HG02623 (cell line): Measurements from ENCODE around the gene IL18R1.
"Not testable (repeated sequence)": the region's sequence is repeated elsewhere in the genome, so short reads cannot be mapped to it uniquely, and the experiment has no call there.

Source experiments
- ATAC-seq: cut with Tn5 transposase; IDR thresholded peaks from one replicate; pipeline ENCODE4 v1.9.1; 2021; ENCODE audit warnings: moderate library complexity; ENCODE audit not compliant: unreplicated experiment

Gene IL18R1, protein sequence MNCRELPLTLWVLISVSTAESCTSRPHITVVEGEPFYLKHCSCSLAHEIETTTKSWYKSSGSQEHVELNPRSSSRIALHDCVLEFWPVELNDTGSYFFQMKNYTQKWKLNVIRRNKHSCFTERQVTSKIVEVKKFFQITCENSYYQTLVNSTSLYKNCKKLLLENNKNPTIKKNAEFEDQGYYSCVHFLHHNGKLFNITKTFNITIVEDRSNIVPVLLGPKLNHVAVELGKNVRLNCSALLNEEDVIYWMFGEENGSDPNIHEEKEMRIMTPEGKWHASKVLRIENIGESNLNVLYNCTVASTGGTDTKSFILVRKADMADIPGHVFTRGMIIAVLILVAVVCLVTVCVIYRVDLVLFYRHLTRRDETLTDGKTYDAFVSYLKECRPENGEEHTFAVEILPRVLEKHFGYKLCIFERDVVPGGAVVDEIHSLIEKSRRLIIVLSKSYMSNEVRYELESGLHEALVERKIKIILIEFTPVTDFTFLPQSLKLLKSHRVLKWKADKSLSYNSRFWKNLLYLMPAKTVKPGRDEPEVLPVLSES

DNA sequence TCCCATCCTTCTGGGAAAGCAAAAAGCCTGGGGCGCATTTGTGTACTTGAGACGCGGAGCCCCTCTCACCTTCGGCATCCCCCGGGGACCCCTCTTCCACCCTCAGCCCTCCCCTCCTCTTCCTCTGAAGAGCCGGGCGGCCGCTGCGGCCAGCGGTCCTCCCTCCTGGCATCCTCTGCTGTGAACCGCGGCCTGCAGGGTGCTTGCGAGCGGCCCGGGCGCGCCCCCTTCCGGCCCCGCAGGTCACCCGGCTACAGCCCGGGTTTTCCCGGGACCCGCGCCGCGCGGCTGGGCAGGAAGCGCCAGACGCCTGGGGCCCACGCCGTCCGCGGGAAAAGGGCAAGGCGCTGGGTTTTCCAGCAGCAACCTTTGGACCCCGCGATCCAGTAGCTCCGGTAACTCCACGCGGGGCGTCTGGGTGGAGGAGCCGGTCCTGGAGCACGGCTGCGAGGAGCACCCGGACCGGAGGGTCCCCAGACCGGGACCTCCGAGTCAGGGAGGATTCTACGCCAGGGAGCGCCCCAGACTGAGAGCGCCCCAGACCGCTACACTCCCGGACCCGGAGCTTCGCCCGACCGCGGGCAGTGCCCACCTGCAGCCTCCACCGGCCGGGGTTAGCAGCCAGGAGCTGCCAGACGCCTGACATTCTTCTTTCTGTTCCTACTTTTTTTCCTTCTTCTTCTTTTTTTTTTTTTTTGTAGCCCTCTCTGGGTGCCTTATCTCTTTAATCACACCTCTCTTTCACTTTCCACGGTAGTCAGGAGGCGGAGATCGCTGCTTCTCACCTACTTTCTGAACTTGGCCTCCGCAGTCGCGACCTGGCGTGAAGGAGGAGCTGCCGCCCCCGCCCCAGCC is at the start of gene IL18R1:
IL18R1 (plus strand) TSS at position 271 of the 855 bp plus-strand sequence. CDS start 6,865 bp downstream, outside the sequence.
- ATAC-seq = peak; percentile 94

DNA sequence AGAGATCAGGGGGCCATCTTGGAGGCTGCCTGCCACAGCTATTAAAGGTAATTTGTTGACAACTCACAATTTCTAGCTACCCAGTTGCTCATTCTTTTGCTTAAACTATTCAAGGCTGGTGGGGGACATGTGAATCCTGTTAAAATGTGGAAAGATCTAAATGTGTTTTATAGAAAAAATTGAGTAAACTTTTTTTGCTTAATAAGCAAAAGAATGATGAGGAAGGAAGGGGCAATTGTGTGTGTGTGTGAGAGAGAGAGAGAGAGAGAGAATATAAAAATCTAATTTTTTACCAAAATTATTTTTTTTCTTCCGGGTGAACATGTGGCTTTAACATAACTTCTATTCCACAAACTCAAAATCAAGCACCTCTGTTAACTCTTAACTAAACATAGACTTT is 49.5 kb upstream of the IL18R1 start:
- ATAC-seq = no peak

DNA sequence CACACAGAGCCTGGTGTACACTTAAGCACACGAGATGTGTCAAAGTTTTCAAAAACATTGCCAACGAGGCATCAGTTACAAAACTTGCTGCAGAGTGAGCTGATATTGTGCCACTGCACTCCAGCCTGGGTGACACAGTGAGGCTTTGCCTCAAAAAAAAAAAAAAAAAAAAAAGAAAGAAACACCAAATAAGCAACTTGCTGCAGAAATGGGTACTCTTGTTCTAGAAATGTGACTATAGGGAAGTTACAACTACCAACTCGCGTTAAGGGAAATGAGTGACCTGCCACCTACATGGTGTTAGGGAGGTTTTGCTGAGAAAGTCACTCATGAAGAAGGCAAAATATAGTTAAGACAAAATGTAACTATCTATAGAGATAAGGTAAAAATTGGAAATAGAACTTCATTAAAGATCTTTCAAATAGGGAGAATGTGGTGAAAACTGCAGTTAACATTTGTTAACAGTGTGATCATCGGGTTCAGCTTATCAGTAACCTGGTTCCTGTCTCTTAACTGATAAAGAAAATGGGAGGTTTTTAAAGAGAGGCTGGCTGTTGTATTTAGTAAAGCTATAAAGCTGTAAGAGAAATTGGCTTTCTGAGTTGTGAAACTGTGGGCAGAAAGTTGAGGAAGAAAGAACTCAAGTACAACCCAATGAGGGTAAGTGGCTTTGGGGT is 44.5 kb upstream of the IL18R1 start, which contains the start of gene IL1RL1:
IL1RL1 (plus strand) TSS at position 600 of the 677 bp plus-strand sequence. CDS start 26,702 bp downstream, outside the sequence.
- no peak for ATAC-seq

DNA sequence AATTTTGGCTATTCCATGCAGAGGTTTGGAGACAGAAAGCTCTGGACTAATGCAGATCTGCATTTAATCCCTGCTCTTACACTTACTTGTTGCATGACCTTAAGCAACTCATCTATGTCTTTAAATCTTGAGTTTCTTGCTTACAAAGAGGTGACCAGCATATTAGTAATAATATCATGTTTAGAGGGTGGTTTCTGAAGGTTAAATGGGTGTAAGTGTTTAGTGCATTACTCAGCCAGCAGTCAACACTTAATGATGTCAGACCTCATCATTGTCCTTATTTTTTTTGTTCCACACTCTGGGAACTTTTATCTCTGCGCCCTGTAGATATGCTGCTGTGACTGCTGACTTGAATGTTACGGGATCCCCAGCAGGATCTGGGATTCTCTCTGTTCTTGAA is 42.6 kb upstream of the IL18R1 start:
- no peak for ATAC-seq

DNA sequence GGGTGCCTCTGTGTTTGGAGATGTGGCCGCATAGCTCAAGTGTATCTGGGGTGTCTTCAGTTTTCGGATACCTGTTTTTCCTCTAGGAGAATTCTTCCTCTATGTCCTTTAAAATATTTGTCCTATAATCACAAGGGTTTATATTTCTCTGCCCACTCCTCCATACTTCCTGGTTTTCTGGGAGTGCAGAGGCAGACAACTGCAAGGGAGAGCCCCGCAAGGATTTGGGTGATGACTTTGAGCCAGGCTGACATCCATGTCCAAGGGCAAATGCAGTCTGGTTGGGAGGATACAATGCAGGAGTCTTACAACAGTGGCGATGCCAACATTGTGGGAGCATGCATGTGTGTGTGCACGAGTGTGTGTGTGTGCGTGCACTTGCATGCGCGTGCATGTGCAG is 42.1 kb upstream of the IL18R1 start:
- no peak for ATAC-seq

DNA sequence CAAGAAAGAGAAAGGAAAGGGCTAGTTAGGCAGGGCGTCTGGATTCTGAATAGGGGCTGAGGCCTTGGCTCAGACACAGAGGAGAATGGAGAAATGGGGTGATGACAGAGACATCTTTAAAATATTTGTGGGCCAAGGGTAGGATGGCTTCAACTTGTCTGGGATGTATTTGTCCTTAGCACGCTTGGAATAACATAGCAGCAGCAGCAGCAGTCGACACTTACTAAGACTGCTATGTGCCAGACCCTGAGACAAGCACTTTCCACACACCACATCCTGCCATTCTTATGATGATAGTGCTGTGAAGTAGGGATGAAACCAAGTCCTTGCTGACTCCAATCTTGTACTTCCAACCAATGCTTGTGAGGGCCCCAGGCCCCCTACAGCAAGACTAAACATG is 41.6 kb upstream of the IL18R1 start:
- no peak for ATAC-seq

DNA sequence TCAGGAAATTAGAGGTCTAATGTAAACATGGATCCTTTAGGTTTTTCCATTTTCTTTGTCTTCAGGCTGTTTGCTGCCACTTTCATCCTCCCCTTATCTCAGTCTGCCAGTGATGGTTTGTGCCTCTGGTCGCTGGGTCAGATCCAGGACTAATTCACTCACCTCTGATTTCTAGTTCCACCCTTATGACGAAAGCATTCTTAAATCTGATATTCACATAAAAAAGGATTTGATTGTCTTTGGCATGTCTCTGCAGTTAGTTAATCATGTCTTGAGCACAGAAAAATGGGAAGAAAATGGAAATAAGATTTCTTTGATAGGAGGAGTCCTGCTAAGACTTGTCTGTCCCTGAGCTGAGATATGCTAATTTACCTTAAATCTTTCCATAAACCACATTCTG is 39.7 kb upstream of the IL18R1 start:
- ATAC-seq = no peak

DNA sequence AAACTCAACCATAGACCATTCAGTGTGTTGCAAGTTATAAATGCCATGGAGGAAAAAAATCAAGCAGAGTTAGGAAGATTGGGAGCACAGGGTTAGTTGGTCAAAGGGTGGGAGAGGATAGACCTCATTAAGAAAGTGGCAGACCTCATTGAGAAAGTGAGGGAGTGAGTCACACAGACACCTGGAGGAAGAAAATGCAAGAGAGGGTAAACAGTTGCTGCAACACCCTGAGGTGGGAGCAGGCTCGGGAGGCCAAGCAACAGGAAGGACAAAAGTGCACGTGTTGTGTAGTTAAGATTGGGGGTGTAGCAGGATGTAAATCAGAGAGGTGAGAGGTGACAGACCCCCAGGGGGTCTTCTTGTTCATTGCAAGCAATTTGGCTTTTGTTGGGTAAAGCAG is 37.9 kb upstream of the IL18R1 start:
- ATAC-seq = no peak

DNA sequence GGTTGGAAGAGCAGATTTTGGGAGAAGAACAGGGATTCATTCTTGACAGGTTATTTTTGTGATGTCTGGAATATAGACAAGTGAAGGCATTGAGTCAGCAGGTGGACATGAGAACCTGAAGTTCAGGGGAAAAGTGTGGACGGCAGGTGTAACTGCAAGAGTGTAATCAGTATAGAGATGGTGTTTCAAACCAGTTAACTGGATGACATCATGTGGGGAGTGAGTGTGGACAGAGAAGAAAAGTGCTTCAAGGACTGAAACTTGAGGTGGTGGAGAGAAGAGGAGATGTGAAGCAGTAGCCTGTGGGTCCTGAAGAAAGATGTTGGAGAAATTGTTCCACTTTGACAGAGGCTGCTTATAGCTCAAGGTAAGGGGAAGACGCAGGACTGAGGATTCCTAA is 37.2 kb upstream of the IL18R1 start:
- ATAC-seq = no peak

DNA sequence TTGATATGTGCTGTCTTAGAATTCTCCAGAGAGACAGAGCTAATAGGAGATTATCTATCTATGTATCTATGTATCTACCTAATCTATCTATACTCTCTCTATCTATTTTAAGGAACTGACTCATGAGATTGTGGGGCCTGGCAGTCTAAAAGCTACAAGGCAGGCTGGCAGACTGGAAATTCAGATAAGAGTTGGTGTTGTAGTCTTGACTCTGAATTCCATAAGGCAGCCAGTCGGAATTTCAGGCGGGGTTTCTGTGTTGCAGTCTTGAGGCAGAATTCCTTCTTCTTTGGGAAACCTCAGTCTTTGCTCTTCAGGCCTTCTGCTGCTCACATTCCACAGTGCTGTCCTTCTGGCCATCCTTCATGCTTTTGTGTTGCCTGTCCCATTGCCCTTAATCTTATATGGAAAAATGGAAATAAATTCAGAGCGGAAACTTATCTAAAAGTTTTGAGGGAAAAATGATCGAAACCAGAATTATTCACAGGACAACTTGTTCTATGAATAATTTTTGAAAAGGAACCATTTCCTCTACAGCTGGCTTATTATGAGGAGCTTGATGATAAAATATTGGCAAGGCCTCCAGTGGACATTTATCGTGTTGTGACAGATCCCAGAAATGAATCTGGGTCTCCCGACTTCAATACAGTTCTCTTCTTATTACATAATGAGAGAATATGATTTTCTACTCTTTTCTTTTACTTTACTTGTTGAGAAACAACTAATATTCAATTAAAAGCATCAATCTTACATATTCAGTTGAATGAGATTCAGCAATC is 33.5 kb upstream of the IL18R1 start:
- no peak for ATAC-seq

DNA sequence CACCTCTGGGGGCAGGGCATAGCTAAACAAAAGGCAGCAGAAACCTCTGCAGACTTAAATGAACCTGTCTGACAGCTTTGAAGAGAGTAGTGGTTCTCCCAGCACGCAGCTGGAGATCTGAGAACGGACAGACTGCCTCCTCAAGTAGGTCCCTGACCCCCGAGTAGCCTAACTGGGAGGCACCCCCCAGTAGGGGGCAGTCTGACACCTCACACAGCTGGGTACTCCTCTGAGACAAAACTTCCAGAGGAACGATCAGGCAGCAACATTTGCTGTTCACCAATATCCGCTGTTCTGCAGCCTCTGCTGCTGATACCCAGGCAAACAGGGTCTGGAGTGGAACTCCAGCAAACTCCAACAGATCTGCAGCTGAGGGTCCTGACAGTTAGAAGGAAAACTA is 30.7 kb upstream of the IL18R1 start:
- not testable (repeated sequence) for ATAC-seq

DNA sequence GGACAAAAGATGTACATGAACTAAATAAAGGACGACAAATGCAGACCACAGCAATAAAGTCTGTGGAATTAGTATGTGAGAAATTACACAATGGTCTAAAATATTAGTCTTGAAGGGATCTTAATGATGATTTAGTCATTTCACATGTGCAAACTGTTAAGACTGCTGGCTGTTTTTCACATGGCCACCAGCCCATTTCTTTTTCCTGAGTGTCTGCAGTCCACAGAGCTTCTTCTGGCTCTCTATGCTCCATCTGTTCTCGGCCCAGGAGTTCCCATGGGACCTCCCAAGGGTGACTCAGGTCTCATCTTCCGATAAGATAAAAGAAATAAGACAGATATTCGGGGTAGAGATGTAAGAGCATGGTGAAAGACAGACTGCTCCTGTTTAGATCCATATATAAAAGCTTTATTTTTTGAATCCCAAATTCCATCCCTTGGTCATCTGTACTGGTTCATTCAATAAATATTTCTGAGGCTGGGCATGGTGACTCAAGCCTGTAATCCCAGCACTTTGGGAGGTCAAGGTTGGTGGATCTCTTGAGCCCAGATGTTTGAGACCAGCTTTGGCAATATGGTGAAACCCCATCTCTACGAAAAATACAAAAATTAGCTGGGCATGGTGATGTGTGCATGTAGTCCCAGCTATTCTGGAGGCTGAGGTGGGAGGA is 24.1 kb upstream of the IL18R1 start:
- no peak for ATAC-seq

DNA sequence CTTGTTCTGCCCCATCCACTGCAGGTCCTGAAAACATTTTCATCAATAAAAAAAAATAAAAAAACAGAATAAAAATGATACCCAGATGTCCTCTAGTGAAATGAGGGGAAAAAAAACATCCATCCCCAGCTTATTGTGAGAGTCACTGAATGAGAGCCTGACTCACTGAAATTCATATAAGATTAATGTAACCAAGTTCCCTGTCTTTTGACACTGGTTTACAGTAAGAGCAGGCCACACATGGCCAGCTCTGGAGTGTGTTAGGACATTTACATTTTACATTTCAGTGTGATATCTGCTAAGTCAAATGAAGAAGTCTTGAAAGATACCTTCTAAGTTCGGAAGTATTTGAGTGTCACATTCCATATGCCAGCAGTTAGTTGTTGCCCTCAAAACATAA is 21.1 kb upstream of the IL18R1 start:
- ATAC-seq = no peak

DNA sequence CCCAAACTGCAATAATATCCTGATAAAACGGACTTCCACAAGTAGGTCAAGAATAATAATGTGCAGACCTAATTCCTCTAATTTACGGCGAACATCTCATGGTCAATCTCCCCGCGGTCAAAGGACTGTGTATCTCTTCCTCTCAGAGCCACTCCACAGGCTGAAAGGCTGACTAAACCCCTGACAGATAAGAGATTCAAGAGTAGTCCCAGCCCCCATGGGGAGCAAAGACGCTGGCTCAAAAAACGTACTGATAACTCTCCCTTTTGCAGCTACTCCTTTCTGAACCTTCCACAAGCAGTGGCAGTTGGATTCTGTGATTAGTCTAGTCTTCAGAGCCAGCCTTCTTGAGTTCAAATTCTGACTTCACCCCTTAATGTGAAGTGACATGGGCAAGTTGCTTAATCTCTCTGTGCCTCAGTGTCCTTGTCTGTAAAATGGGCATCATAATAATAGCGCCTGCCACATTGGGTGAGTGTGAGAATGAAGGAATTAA is 19.7 kb upstream of the IL18R1 start:
- no peak for ATAC-seq

DNA sequence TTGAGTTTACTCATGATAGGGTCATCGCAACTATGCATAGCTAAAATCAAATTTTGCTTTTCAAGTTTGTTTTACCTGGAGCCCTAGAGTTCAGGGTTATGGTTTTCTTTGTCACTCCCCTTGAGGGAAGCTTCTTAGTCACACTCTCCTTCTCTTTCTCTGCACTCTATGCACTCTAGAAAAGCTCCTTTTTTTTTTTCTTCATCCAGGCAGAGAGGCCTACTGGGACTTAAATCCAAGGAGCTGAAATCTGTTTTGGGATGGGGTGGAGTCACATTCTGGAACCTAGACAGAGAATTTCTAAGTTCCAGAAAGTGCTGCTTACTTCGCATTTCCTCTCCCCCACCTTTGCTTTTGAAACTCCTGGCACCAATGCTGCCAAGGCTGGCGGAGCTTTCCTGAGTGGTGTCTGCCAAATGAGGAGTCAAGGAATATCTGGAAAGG is 19.1 kb upstream of the IL18R1 start:
- no peak for ATAC-seq

DNA sequence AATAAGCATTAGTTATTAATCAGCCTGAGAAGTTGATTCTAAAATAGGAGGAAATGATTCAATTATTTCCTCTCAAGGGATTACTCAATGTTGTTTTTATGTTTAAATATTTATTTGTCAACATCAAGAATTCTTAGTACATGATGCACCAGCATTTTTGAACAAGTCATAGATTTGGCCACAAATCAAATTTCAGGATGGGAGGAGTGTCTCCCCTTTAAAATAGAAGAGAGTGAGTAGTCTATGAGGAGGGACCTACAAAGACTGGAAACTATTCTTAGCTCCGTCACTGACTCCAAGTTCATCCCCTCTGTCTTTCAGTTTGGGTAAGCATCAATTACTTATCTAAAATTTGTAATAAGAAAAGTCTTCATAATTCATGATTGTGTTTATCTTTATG is 18.6 kb upstream of the IL18R1 start:
- ATAC-seq = no peak

DNA sequence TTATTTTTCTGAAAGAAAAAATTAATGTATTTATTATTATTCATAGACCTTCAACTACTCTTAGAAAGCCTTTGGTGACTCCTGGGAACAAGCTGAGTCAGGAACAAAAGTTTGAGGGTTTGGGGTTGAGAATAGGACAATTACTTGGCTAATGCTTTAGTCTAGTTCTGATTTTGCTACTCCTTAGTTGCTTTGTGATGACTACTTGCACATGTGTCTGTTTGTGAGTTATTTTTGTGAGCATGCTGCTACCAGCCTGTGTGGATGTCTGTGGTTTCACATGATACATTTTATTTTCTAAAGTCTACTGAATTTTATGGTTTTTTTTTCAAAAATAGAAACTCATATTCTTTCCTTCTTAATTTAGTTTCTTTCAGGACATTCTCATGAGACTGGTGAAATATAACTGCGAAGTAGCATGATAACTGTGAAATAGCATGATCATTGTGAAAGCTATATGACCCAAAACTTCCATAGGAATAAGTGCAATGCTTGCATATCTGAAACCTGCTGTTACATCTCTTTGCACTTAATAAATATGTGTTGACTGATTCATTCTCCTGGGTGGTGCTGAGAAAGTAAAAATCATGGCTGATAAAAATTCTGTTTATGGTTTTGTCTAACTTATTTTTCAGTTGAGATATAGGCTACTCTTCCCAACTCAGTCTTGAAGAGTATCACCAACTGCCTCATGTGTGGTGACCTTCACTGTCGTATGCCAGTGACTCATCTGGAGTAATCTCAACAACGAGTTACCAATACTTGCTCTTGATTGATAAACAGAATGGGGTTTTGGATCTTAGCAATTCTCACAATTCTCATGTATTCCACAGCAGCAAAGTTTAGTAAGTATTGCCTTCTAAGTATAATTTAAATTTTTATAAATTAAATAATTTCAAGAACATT is 17.9 kb upstream of the IL18R1 start:
- no peak for ATAC-seq

DNA sequence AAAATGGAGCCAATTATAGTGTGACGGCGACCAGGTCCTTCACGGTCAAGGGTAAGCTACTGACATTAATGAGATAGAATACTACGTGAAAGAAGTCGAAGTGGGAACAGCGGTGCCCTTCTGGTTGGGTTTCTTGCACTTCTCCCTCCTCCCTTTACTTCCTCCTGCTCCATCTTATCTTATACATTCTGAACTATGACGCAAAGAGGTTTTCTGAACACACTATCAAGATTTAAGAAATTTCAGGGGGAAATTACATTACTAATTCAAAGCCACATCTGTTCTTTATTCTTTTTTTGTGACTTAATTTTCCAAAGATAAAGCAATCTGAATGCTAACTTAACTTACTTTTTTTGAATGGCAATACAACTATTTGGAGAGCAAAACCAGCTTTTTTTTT is 14.8 kb upstream of the IL18R1 start:
- ATAC-seq = no peak

DNA sequence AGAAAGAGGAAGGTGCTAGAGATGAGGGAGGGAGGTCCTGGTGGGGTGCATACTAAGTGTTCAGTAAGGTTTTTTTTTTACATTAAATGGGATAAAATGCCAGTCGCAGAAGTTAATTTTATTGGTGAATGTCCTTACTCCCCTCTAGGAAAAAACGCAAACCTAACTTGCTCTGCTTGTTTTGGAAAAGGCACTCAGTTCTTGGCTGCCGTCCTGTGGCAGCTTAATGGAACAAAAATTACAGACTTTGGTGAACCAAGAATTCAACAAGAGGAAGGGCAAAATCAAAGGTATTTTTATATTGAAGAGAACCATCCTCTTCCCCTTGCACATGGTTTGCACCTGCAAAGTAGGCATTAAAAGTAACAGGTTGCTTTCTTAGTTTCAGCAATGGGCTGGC is 12.7 kb upstream of the IL18R1 start:
- ATAC-seq = no peak
